NB4 (cell line): ENCODE measurements around the gene CLECL1.

Source experiments
- DNase-seq: peaks from one replicate; pipeline ENCODE4 v3.0.0; 2010; ENCODE audit warnings: low read depth
- H3K4me3 ChIP-seq: one replicate; pipeline ENCODE4 v1.5.1; 2011; ENCODE audit warnings: mild to moderate bottlenecking, low read depth, low read length, moderate library complexity
- CTCF ChIP-seq: IDR thresholded peaks from one replicate; pipeline ENCODE4 v1.5.1; 2012; ENCODE audit warnings: low read depth, low read length
- MAX ChIP-seq: IDR thresholded peaks from 2 replicates; pipeline ENCODE4 v1.6.1; 2011; ENCODE audit warnings: low read depth, low read length
- MYC ChIP-seq: IDR thresholded peaks from 2 replicates; pipeline ENCODE4 v1.6.1; 2011; ENCODE audit warnings: low read depth, low read length
- POLR2A ChIP-seq: IDR thresholded peaks from 2 replicates; pipeline ENCODE4 v1.6.1; 2011; ENCODE audit warnings: mild to moderate bottlenecking; ENCODE audit not compliant: insufficient read length; ENCODE audit errors: extremely low read depth

The CLECL1 gene

GRCh38 chr12:9755035-9755434 is 22.1 kb upstream of the CLECL1 start:
- DNase-seq: no peak
- H3K4me3 ChIP-seq: no peak overlapping the region
- no peak for TF ChIP-seq CTCF
- TF ChIP-seq MAX: no peak
- TF ChIP-seq POLR2A: no peak
- TF ChIP-seq MYC: no peak

GRCh38 chr12:9754099-9754927 is 21.4 kb upstream of the CLECL1 start:
- H3K4me3 ChIP-seq: no peak overlapping the region
- no peak for DNase-seq
- TF ChIP-seq MAX (no peak), POLR2A (no peak), CTCF (no peak), MYC (no peak)

GRCh38 chr12:9753498-9753897 is 20.6 kb upstream of the CLECL1 start:
- TF ChIP-seq POLR2A (no peak), CTCF (no peak), MYC (no peak)
- no peak for DNase-seq

GRCh38 chr12:9753073-9753472 is 20.2 kb upstream of the CLECL1 start:
- no peak for TF ChIP-seq CTCF
- TF ChIP-seq MAX: no peak
- no peak for TF ChIP-seq MYC
- TF ChIP-seq POLR2A: no peak
- no peak for DNase-seq
- H3K4me3 ChIP-seq: no peak overlapping the region

More at GRCh38 chr12:9753498-9753897, 20.6 kb upstream of the CLECL1 start:
- H3K4me3 ChIP-seq: no peak overlapping the region

GRCh38 chr12:9752145-9752933 is 19.4 kb upstream of the CLECL1 start:
- TF ChIP-seq CTCF (no peak), POLR2A (no peak), MYC (no peak), MAX (no peak)
- no peak overlapping the region for H3K4me3 ChIP-seq

More at GRCh38 chr12:9752145-9752933, 19.4 kb upstream of the CLECL1 start:
- no peak for DNase-seq
